ENCODE data around the gene PCLO.

The PCLO gene

GRCh38 chr7:82998436-82998835 lies 164.2 kb downstream of the PCLO start:
- Histone ChIP-seq H3K9me3 (ENCODE audit: insufficient read depth, low read depth, low read length) (peaks cover 4% of the 10 kb centered on the region; the same call in 1 of the 2 replicates), H3K9ac (ENCODE audit: low read depth, low read length) (no peak overlapping the region), H3K4me1 (ENCODE audit: insufficient read depth, low read length) (no peaks in the 10 kb centered on the region), H3K4me3 (ENCODE audit: low read length) (no peak overlapping the region), H3K27ac (ENCODE audit: low read length) (no peak overlapping the region), H3K27me3 (ENCODE audit: insufficient read depth, low read length) (no peaks in the 10 kb centered on the region), H3K36me3 (ENCODE audit: insufficient read depth, low read depth, low read length) (no peaks in the 10 kb centered on the region)

- Histone ChIP-seq H3K4me3 (ENCODE audit: low read length) (no peak overlapping the region), H3K9me3 (ENCODE audit: insufficient read depth, low read depth, low read length) (no peaks in the 10 kb centered on the region), H3K27ac (ENCODE audit: low read length) (no peak overlapping the region), H3K27me3 (ENCODE audit: insufficient read depth, low read length) (no peaks in the 10 kb centered on the region), H3K36me3 (ENCODE audit: insufficient read depth, low read depth, low read length) (no peaks in the 10 kb centered on the region), H3K9ac (ENCODE audit: low read depth, low read length) (no peak overlapping the region), H3K4me1 (ENCODE audit: insufficient read depth, low read length) (no peaks in the 10 kb centered on the region)
Measured at GRCh38 chr7:82985144-82985802, 177.4 kb downstream of the PCLO start.

GRCh38 chr7:82980130-82980788 lies 182.4 kb downstream of the PCLO start:
- no peak overlapping the region for H3K9ac ChIP-seq (ENCODE audit: low read depth, low read length)
- no peaks in the 10 kb centered on the region for H3K36me3 ChIP-seq (ENCODE audit: insufficient read depth, low read depth, low read length)
- no peaks in the 10 kb centered on the region; the same call in 1 of the 2 replicates for H3K4me1 ChIP-seq (ENCODE audit: insufficient read depth, low read length)
- no peaks in the 10 kb centered on the region for H3K27me3 ChIP-seq (ENCODE audit: insufficient read depth, low read length)
- no peaks in the 10 kb centered on the region for H3K9me3 ChIP-seq (ENCODE audit: insufficient read depth, low read depth, low read length)
- H3K27ac ChIP-seq (ENCODE audit: low read length), result no peak overlapping the region
- no peak overlapping the region for H3K4me3 ChIP-seq (ENCODE audit: low read length)

GRCh38 chr7:82975811-82976468 lies 186.7 kb downstream of the PCLO start:
- H3K27ac ChIP-seq (ENCODE audit: low read length), result no peak overlapping the region
- H3K9ac ChIP-seq (ENCODE audit: low read depth, low read length), result no peak overlapping the region
- no peaks in the 10 kb centered on the region for H3K9me3 ChIP-seq (ENCODE audit: insufficient read depth, low read depth, low read length)
- no peaks in the 10 kb centered on the region for H3K36me3 ChIP-seq (ENCODE audit: insufficient read depth, low read depth, low read length)
- no peaks in the 10 kb centered on the region for H3K27me3 ChIP-seq (ENCODE audit: insufficient read depth, low read length)
- H3K4me3 ChIP-seq (ENCODE audit: low read length), result no peak overlapping the region
- no peaks in the 10 kb centered on the region; the same call in 1 of the 2 replicates for H3K4me1 ChIP-seq (ENCODE audit: insufficient read depth, low read length)

GRCh38 chr7:82972135-82972534 lies 190.5 kb downstream of the PCLO start:
- Histone ChIP-seq H3K4me1 (ENCODE audit: insufficient read depth, low read length) (no peaks in the 10 kb centered on the region; the same call in 1 of the 2 replicates), H3K36me3 (ENCODE audit: insufficient read depth, low read depth, low read length) (no peaks in the 10 kb centered on the region), H3K27me3 (ENCODE audit: insufficient read depth, low read length) (no peaks in the 10 kb centered on the region), H3K9ac (ENCODE audit: low read depth, low read length) (no peak overlapping the region), H3K4me3 (ENCODE audit: low read length) (no peak overlapping the region), H3K9me3 (ENCODE audit: insufficient read depth, low read depth, low read length) (no peaks in the 10 kb centered on the region), H3K27ac (ENCODE audit: low read length) (no peak overlapping the region)

- no peaks in the 10 kb centered on the region; the same call in 1 of the 2 replicates for H3K4me1 ChIP-seq (ENCODE audit: insufficient read depth, low read length)
- H3K9ac ChIP-seq (ENCODE audit: low read depth, low read length), result no peak overlapping the region
- no peaks in the 10 kb centered on the region for H3K36me3 ChIP-seq (ENCODE audit: insufficient read depth, low read depth, low read length)
- H3K4me3 ChIP-seq (ENCODE audit: low read length), result no peak overlapping the region
- H3K27me3 ChIP-seq (ENCODE audit: insufficient read depth, low read length), result no peaks in the 10 kb centered on the region
- H3K9me3 ChIP-seq (ENCODE audit: insufficient read depth, low read depth, low read length), result no peaks in the 10 kb centered on the region
- no peak overlapping the region for H3K27ac ChIP-seq (ENCODE audit: low read length)
Measured at GRCh38 chr7:82965088-82966036, 197.3 kb downstream of the PCLO start.

- Histone ChIP-seq H3K36me3 (ENCODE audit: insufficient read depth, low read depth, low read length) (no peaks in the 10 kb centered on the region), H3K4me3 (ENCODE audit: low read length) (no peak overlapping the region), H3K27ac (ENCODE audit: low read length) (no peak overlapping the region)
Measured at GRCh38 chr7:82964150-82964882, 198.4 kb downstream of the PCLO start.

GRCh38 chr7:82961240-82961639 lies 201.4 kb downstream of the PCLO start:
- no peak overlapping the region for H3K4me3 ChIP-seq (ENCODE audit: low read length)
- no peaks in the 10 kb centered on the region for H3K27me3 ChIP-seq (ENCODE audit: insufficient read depth, low read length)
- H3K4me1 ChIP-seq (ENCODE audit: insufficient read depth, low read length), result no peaks in the 10 kb centered on the region
- no peak overlapping the region for H3K27ac ChIP-seq (ENCODE audit: low read length)
- H3K36me3 ChIP-seq (ENCODE audit: insufficient read depth, low read depth, low read length), result no peaks in the 10 kb centered on the region
- H3K9me3 ChIP-seq (ENCODE audit: insufficient read depth, low read depth, low read length), result no peaks in the 10 kb centered on the region
- H3K9ac ChIP-seq (ENCODE audit: low read depth, low read length), result no peak overlapping the region

More at GRCh38 chr7:82964150-82964882, 198.4 kb downstream of the PCLO start:
- no peaks in the 10 kb centered on the region for H3K9me3 ChIP-seq (ENCODE audit: insufficient read depth, low read depth, low read length)
- H3K4me1 ChIP-seq (ENCODE audit: insufficient read depth, low read length), result no peaks in the 10 kb centered on the region
- no peaks in the 10 kb centered on the region for H3K27me3 ChIP-seq (ENCODE audit: insufficient read depth, low read length)
- no peak overlapping the region for H3K9ac ChIP-seq (ENCODE audit: low read depth, low read length)

GRCh38 chr7:82959528-82959927 lies 203.2 kb downstream of the PCLO start:
- Histone ChIP-seq H3K9me3 (ENCODE audit: insufficient read depth, low read depth, low read length) (no peaks in the 10 kb centered on the region; the same call in 1 of the 2 replicates), H3K4me1 (ENCODE audit: insufficient read depth, low read length) (no peaks in the 10 kb centered on the region), H3K9ac (ENCODE audit: low read depth, low read length) (no peak overlapping the region), H3K27ac (ENCODE audit: low read length) (no peak overlapping the region), H3K36me3 (ENCODE audit: insufficient read depth, low read depth, low read length) (no peaks in the 10 kb centered on the region), H3K4me3 (ENCODE audit: low read length) (no peak overlapping the region), H3K27me3 (ENCODE audit: insufficient read depth, low read length) (no peaks in the 10 kb centered on the region)

GRCh38 chr7:82957521-82957920 lies 205.2 kb downstream of the PCLO start:
- Histone ChIP-seq H3K27me3 (ENCODE audit: insufficient read depth, low read length) (no peaks in the 10 kb centered on the region), H3K27ac (ENCODE audit: low read length) (no peak overlapping the region), H3K4me3 (ENCODE audit: low read length) (no peak overlapping the region), H3K4me1 (ENCODE audit: insufficient read depth, low read length) (no peaks in the 10 kb centered on the region), H3K36me3 (ENCODE audit: insufficient read depth, low read depth, low read length) (no peaks in the 10 kb centered on the region), H3K9ac (ENCODE audit: low read depth, low read length) (no peak overlapping the region), H3K9me3 (ENCODE audit: insufficient read depth, low read depth, low read length) (no peaks in the 10 kb centered on the region; the same call in 1 of the 2 replicates)
